ENCODE measurements around the gene CPXM2.

- TF ChIP-seq TAF1 (IDR thresholded peaks at IDR 0.05; ENCODE audit: low read depth) (no peak), RAD21 (IDR thresholded peaks at IDR 0.05; ENCODE audit: low read depth) (no peak), CEBPB (IDR thresholded peaks at IDR 0.05) (no peak), TEAD4 (IDR thresholded peaks at IDR 0.05) (no peak), ZBTB7A (IDR thresholded peaks at IDR 0.05; ENCODE audit: low read depth) (no peak), REST (IDR thresholded peaks at IDR 0.05; ENCODE audit: low read depth) (no peak), YY1 (IDR thresholded peaks at IDR 0.05; ENCODE audit: low read depth) (no peak), EGR1 (IDR thresholded peaks at IDR 0.05) (no peak), FOXM1 (IDR thresholded peaks at IDR 0.05; ENCODE audit: borderline replicate concordance, low read depth) (no peak)
- TF ChIP-seq, protein P1, sequence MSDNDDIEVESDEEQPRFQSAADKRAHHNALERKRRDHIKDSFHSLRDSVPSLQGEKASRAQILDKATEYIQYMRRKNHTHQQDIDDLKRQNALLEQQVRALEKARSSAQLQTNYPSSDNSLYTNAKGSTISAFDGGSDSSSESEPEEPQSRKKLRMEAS (IDR thresholded peaks at IDR 0.05), result no peak
Measured at GRCh38 chr10:123720536-123720935, 171.1 kb downstream of the CPXM2 start.

All from Ishikawa (cell line).